Pons (tissue), 1 donor: ENCODE data around the gene SLC17A6.

ENCODE experiments used
- DNase-seq: peaks from one replicate; pipeline ENCODE4 v3.0.0-alpha.2; 2016; ENCODE audit warnings: low spot score

Gene SLC17A6

DNA sequence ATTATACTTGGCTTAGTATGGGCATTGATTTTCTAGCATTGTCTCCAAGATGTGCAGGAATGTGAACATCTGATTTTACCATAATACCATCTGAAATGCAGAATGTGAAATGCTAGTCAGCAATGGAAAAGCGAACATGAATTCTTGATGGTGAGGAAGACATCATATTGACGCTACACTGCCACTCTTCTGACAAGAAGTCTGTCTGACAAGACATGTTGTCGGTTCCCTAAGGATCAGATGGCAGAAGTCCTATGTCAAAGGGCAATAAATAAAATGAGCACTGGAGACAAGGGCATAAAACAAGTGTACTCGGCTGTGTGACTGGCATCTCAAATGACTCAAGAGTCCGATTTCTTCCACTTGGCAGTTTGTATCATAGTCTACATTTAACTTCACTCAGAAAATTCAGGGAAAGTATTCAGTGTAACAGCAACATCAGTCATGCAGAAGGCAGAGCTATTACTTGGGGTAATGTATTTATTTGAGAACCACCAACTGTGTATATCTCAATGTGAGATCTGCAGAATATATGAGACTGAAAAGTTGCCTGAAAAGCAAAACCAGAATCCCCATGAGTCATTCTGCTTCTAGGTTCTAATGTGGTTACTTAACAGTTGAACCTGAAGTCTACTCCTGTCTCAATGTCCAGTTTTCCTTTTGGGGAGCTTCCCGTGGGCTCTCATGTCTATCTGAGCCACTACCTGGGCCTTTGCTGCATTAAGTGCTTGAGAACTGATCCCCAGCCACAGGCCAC is 51.5 kb downstream of the SLC17A6 start:
- DNase-seq, result no peak

DNA sequence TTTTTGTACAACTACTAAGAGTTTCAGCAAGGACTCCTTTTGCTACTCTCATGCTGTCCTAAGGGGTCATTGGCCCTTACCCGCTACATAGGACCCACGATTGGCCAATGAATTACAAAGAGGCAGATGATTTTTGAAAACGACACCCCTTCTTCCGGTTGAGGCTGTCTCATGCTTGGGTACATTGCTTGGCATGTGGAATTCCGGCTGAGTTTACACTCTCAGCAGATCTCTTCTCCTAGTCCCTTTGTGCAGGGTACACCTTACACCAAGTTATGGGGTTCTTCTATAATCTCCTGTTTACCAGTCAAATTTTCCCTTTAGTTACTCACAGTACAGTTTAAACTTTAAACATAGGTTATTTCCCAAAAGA is 52.1 kb downstream of the SLC17A6 start:
- DNase-seq, result no peak

DNA sequence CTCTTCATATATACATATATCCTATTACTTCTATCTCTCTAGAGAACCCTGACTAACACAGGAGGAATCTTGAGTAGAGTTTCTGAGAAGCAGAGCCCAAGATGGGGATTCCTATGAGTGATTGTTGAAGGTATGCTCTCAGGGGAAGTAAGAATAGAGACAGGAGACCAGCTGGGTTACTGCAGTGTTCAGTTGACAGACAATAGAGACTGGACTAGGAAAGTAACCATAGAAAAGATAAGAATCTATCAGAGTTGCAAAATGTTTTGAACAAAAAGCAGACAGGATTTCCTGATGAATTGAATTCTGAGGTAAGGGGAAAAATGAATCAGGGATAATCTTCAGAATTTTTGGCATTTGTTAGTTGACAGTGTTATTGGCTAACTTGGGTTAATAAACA is 54.4 kb downstream of the SLC17A6 start:
- DNase-seq, result no peak

DNA sequence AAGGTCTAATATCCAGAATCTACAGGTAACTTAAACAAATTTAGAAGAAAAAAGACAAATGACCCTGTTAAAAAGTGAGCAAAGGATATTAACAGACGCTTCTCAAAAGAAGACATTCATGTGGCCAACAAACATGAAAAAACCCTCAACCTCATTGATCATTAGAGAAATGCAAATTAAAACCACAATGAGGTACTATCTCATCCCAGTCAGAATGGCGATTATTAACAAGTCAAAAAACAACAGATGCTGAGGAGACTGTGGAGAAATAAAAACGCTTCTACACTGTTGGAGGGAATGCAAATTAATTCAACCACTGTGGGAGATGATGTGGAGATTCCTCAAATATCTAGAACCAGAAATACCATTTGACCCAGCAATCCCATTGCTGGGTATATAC is 67.2 kb downstream of the SLC17A6 start:
- DNase-seq, result no peak

DNA sequence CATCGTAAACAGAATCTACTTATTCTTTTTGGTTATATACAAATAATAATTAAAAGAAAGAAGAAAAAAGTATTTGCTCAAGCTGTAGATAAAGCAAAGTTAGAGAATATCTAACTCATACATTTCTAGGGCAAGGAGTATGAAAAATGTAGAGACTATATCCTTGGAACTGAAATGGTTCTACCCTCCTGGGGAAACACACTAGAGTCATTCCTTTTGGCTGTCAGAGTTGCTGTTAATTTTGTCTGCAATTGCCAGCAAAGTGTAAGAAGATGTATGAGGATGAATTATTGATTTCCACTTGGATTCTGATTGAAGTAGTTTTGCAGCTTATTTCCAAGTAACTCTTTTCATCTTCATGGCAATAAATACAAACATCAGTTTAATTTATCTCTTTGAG is 69.1 kb downstream of the SLC17A6 start:
- no peak for DNase-seq

DNA sequence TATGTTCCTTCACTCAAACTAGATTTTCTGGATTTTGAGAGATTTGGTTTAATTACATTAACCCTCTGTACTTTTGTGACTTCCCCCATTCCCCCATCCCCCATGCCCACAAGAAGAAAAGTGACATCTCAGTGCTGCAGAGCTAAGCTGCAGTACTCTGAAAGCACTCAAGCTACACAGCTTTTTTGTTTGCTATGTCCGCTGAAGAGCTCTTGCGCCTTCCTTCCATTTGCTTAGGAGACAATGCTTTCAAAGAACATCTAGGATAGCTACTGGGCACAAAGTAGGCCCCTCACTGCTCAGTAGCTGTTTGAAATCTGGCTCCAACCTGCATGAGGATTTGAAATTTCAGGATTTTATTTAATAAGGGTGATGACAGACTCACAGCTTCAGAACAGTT is 69.7 kb downstream of the SLC17A6 start:
- DNase-seq, result no peak

DNA sequence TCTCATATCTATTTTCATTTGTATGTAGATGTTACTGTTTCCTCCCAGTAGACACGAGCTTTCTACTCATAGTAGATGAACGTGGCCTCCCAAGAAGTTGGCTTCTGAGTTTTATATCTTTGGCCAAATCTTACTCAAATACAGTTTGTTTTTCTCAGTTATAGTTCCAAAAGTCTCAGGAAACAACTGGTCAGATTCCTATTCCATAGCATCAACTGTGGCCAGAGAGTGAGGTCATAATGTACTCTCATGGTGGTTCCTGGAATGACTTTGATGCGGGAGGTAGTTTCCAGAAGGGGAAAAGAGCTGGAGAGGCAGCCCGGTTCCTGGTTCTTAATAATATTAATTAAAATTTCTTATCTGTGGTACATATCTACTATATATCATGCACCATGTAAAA is 77.3 kb downstream of the SLC17A6 start:
- no peak for DNase-seq

DNA sequence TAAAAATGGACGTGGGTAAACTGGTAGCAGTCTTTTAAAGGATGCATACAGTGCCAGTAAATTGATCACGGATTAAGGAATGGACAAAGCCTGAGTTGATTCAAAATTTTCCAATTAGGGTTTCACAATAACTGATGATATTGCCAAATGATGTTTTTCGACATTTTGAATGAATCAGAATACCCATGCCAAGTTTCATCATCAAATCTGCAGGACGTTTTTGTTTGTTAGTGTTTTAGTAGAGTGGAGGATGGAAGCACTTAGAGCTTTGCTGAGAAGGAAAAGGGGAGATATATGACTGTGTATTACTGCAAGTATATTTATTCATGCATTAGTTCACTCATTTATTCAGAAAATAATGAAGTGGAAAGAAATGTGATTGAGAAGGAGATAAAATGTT is 78.3 kb downstream of the SLC17A6 start:
- DNase-seq, result no peak

DNA sequence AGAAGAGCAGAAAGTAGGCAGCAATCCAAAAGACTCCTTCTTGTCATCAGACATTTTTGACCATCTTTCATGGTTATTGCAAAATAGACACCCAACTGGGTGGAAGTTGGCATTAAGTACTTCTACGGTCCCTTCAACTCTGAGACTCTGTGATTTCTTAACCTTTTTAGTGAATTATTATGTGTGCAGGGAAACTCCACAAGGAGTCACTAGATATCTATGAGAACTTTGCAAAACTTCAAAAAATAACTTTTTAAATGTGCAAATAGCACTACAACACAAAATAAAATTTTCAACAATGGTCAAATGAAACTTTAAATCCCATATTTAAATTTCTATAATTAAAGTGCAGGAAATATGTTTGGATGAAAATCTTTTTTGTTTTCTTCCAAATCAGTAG is 88.7 kb downstream of the SLC17A6 start:
- no peak for DNase-seq
